HL-60 (cell line): ENCODE data around the gene MYCBP2.
"Not testable (repeated sequence)": the region's sequence is repeated elsewhere in the genome, so short reads cannot be mapped to it uniquely, and the experiment has no call there.

Source experiments
- CTCF ChIP-seq: IDR thresholded peaks from one replicate; pipeline ENCODE4 v1.5.1; 2011; ENCODE audit warnings: low read length, control low read depth, inconsistent platforms; ENCODE audit not compliant: insufficient read depth
- GABPA ChIP-seq: IDR thresholded peaks from 2 replicates; pipeline ENCODE4 v1.6.1; 2012; ENCODE audit warnings: low read depth
- POLR2AphosphoS5 ChIP-seq: IDR thresholded peaks from 2 replicates; pipeline ENCODE4 v1.6.1; 2012; ENCODE audit warnings: low read depth
- REST ChIP-seq: IDR thresholded peaks from 2 replicates; pipeline ENCODE4 v1.6.1; 2012; ENCODE audit warnings: low read depth; ENCODE audit not compliant: insufficient replicate concordance
- SPI1 ChIP-seq: IDR thresholded peaks from 2 replicates; pipeline ENCODE4 v1.6.1; 2012; ENCODE audit warnings: low read depth, mild to moderate bottlenecking, borderline replicate concordance

- TF ChIP-seq CTCF, SPI1, POLR2AphosphoS5, REST, GABPA: not testable (repeated sequence)
These were observed 127.9 kb downstream of the MYCBP2 start for GRCh38 chr13:77198995-77199394.
